Spleen (tissue), 7 donors: Measurements from ENCODE around the gene RBM20.

Source experiments
- CTCF ChIP-seq, 11 experiments: fragments of 200-600 bp in 7 of 11; fragments of 450-650 bp in 4 of 11; sonication (generic) in 4 of 11; IDR thresholded peaks in 8 of 11; conservative IDR thresholded peaks in 3 of 11; 1 replicate in 7 of 11; 2 replicates in 4 of 11; pipeline versions ENCODE4 v1.4.0 to v1.8.0; 2016 to 2021; ENCODE audit warnings: antibody characterized with exemption in 11 of 11, inconsistent platforms in 4 of 11, mild to moderate bottlenecking in 1 of 11
- POLR2A ChIP-seq, 3 donors: fragments of 450-650 bp; IDR thresholded peaks; one replicate each; pipeline ENCODE4 v1.5.1; 2017; ENCODE audit warnings: antibody characterized with exemption in 3 of 3, mild to moderate bottlenecking in 1 of 3
- donor health status: DM: no; HTN: no; CAD: no; lungs with moderate emphysema.
- donor health status: DM: no; HTN: no; CAD: no.
- donor health status: DM: no; HTN: no; CAD: no.

- no peak for TF ChIP-seq CTCF (IDR thresholded peaks at IDR 0.05 in 8 of 11, conservative IDR thresholded peaks at IDR 0.05 in 3 of 11)
- TF ChIP-seq POLR2A (IDR thresholded peaks at IDR 0.05) = no peak
Observed at GRCh38 chr10:110812583-110812982, 168.4 kb downstream of the RBM20 start.
